ENCODE measurements around the gene LMNTD2.

The LMNTD2 gene

DNA sequence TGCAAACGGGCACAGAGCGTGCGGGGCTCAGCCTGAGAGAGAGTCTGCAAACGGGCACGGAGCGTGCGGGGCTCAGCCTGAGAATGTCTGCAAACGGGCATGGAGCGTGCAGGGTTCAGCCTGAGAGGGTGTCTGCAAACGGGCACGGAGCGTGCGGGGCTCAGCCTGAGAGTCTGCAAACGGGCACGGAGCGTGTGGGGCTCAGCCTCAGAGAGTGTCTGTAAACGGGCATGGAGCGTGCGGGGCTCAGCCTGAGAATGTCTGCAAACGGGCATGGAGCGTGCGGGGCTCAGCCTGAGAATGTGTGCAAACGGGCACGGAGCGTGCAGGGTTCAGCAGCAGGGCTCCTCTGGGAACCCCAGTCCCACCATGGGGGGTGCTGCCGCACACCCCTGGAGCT lies 29.3 kb upstream of the LMNTD2 start:
- CTCF ChIA-PET: no interaction called here
- TF ChIP-seq FOXK2 (IDR thresholded peaks at IDR 0.05) (no peak), SUZ12 (IDR thresholded peaks at IDR 0.05) (no peak), FOXA1 (IDR thresholded peaks at IDR 0.05) (no peak)
- no peak for DNase-seq (ENCODE audit: extremely low spot score)
- POLR2A ChIA-PET: interaction anchor here (1.2 kb wide), 1 partner anchor 14 kb away, joined by 3 read pairs; no protein-coding TSS in a partner anchor

DNA sequence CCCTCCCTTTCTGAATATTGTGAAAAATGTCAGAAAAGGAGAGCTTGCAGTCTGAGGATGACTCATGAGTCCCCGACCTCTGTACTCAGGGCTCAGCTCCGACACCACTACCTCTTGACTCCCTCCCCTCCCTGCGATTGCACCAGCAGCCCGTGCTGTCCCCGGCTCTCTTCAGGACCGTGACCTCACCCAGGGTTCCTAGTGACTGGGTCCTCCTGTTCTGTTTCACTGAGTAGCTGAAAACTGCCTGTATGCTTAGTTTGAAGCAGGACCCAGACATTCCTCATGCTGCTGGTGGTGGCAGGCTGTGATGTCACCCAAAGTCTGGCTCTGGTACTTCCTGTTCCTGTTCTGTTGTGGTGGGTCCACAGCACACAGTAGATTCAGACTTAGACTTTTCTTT lies 27.4 kb upstream of the LMNTD2 start:
- no peak for DNase-seq (ENCODE audit: extremely low spot score)
- TF ChIP-seq ZNF384 (IDR thresholded peaks at IDR 0.05) (no peak), FOXA1 (IDR thresholded peaks at IDR 0.05) (no peak), TARDBP (IDR thresholded peaks at IDR 0.05) (no peak), BHLHE40 (IDR thresholded peaks at IDR 0.05; ENCODE audit: borderline replicate concordance) (no peak), SP1 (IDR thresholded peaks at IDR 0.05) (no peak), CTBP1 (IDR thresholded peaks at IDR 0.05; ENCODE audit: borderline replicate concordance) (no peak), L3MBTL2 (conservative IDR thresholded peaks at IDR 0.05) (no peak), ELF4 (IDR thresholded peaks at IDR 0.05) (no peak), ARNT (IDR thresholded peaks at IDR 0.05) (no peak), FOXM1 (IDR thresholded peaks at IDR 0.05; ENCODE audit: borderline replicate concordance) (no peak), FOXK2 (IDR thresholded peaks at IDR 0.05) (no peak), SUZ12 (IDR thresholded peaks at IDR 0.05) (no peak), LEF1 (IDR thresholded peaks at IDR 0.05; ENCODE audit: borderline replicate concordance) (no peak), HDGF (IDR thresholded peaks at IDR 0.05; ENCODE audit: borderline replicate concordance) (no peak)
- TF ChIP-seq, protein P1, sequence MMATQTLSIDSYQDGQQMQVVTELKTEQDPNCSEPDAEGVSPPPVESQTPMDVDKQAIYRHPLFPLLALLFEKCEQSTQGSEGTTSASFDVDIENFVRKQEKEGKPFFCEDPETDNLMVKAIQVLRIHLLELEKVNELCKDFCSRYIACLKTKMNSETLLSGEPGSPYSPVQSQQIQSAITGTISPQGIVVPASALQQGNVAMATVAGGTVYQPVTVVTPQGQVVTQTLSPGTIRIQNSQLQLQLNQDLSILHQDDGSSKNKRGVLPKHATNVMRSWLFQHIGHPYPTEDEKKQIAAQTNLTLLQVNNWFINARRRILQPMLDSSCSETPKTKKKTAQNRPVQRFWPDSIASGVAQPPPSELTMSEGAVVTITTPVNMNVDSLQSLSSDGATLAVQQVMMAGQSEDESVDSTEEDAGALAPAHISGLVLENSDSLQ (IDR thresholded peaks at IDR 0.05): no peak
- POLR2A ChIA-PET: interaction anchor here (1.2 kb wide), 1 partner anchor 18 kb away, joined by 3 read pairs; no protein-coding TSS in a partner anchor
- CTCF ChIA-PET: no interaction called here

DNA sequence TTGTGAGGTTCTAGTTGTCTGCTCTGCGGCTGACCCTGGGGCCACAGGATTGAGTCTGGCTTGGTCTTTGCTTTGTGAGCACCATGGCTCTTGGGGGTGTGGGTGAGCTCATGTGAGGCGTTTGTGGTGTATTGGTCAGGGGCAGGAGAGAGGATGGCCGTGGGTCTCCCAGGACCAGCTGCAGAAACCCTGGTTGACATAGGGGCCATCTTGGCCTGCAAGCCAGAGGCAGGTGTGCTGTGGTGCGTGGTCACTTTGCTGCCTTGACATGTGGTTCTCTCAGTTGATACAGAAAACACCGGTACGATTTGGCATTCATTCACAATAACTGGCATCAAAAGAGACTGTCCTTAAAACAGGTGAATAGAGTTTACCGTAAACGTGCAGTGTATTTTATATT lies 27.0 kb upstream of the LMNTD2 start:
- TF ChIP-seq ELF4 (IDR thresholded peaks at IDR 0.05) (no peak), ZNF384 (IDR thresholded peaks at IDR 0.05) (no peak), L3MBTL2 (conservative IDR thresholded peaks at IDR 0.05) (no peak)
- ChIA-PET CTCF (no interaction called here), POLR2A (interaction anchor here (1.2 kb wide), 1 partner anchor 17 kb away, joined by 3 read pairs; no protein-coding TSS in a partner anchor)
- DNase-seq (ENCODE audit: extremely low spot score): no peak

DNA sequence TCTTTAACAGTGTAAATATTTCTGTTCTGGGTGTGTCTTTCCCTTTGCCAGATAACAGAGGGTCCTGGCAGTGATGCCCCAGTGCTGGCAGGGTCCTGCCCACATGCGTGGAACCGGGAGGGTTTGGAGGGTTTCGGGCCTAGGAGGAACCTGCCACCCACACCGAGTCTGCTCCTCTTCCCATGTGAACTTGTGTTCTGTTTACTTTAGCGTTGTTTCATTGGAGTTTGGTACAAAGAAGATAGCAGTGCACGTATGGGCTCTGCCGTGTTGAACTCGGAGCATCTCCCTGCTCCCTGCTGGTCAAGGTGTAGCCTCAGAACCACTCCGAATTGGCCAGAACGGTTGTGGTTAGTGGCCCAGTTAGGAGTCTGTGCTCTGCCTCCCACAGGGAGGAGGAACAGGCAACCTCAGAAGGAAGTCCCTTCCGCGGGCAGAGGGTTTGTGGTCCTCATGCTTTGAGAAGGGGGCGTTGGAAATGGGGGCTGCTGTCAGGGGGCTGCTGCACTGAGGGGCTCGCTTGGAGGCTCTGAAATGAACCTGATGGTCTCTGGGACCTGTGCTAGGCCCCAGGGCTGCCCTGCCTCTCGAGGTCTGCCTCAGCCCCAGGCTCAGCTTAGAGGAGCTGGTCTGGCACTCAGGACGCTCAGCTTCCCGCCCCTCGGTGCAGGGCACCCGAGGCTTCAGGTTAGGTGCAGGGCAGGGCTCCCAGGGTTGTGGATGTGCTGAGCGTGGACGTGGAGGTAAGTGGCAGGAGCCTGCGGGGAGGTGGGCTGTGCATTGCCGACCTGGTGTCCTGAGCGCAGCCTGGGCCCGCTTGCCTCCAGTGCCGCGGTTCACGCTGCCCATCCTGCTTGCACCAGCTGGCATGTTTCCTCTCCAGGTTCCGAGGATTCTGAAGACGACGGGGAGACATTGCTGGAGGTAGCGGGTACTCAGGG lies 26.1 kb upstream of the LMNTD2 start:
- no peak for DNase-seq (ENCODE audit: extremely low spot score)
- ChIA-PET CTCF (interaction anchor here (1.4 kb wide), 1 partner anchor 11 kb away, joined by 3 read pairs; no protein-coding TSS in a partner anchor), POLR2A (no interaction called here)
- no peak for TF ChIP-seq ZNF384 (IDR thresholded peaks at IDR 0.05)
- TF ChIP-seq ARNT (IDR thresholded peaks at IDR 0.05): no peak
- no peak for TF ChIP-seq TARDBP (IDR thresholded peaks at IDR 0.05)
- TF ChIP-seq CTBP1 (IDR thresholded peaks at IDR 0.05; ENCODE audit: borderline replicate concordance): no peak
- no peak for TF ChIP-seq FOXA1 (IDR thresholded peaks at IDR 0.05)
- no peak for TF ChIP-seq FOXM1 (IDR thresholded peaks at IDR 0.05; ENCODE audit: borderline replicate concordance)
- no peak for TF ChIP-seq HDGF (IDR thresholded peaks at IDR 0.05; ENCODE audit: borderline replicate concordance)
- no peak for TF ChIP-seq BHLHE40 (IDR thresholded peaks at IDR 0.05; ENCODE audit: borderline replicate concordance)
- TF ChIP-seq, protein P1 (IDR thresholded peaks at IDR 0.05): no peak
- TF ChIP-seq FOXK2 (IDR thresholded peaks at IDR 0.05): no peak
- TF ChIP-seq SUZ12 (IDR thresholded peaks at IDR 0.05): no peak
- TF ChIP-seq L3MBTL2 (conservative IDR thresholded peaks at IDR 0.05): no peak
- no peak for TF ChIP-seq ELF4 (IDR thresholded peaks at IDR 0.05)
- no peak for TF ChIP-seq LEF1 (IDR thresholded peaks at IDR 0.05; ENCODE audit: borderline replicate concordance)
- no peak for TF ChIP-seq SP1 (IDR thresholded peaks at IDR 0.05)
- TF ChIP-seq NFRKB (IDR thresholded peaks at IDR 0.05): no peak

DNA sequence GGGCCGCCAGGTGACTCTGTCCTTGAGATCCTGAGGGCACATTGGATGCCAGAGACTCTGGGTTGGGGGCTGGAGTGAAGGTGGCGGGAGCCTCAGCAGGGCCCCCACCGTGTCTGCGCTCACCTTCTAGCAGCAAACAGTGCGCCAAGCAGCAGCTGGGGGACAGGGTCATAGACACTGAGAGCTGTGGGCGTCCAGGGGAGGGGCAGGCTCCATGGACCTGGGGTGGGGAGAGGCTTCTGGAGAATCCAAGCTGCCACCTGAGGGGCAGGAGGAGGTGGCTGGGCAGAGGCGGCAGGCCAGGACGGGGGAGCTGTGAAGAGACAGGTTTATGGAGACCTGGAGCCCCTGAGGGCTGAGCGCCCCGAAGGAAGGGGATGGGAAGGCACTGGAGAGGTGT lies 23.7 kb upstream of the LMNTD2 start:
- no peak for TF ChIP-seq ARNT (IDR thresholded peaks at IDR 0.05)
- no peak for TF ChIP-seq BHLHE40 (IDR thresholded peaks at IDR 0.05; ENCODE audit: borderline replicate concordance)
- TF ChIP-seq NFRKB (IDR thresholded peaks at IDR 0.05): no peak
- no peak for TF ChIP-seq TARDBP (IDR thresholded peaks at IDR 0.05)
- DNase-seq (ENCODE audit: extremely low spot score): no peak
- POLR2A ChIA-PET: no interaction called here
- CTCF ChIA-PET: no interaction called here

DNA sequence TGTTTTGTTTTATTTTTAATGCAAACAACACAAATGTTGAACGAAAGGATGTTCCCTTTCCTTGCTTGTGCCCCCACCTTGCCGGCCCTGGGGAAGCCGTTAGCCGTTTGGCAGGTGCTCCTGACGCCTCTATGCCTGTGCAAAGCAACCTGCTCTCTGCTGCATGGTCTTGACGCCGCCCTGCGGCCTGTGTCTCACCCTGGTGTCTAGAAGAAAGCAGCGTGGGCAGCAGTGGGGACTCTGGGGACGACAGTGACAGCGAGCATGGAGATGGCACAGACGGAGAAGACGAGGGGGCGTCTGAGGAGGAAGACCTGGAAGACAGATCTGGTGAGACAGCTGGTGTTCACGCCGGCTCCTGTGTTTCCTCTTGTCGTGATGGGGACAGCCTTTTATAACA lies 21.2 kb upstream of the LMNTD2 start:
- POLR2A ChIA-PET: no interaction called here
- TF ChIP-seq SP1 (IDR thresholded peaks at IDR 0.05) (no peak), ELF4 (IDR thresholded peaks at IDR 0.05) (no peak), SUZ12 (IDR thresholded peaks at IDR 0.05) (no peak), HDGF (IDR thresholded peaks at IDR 0.05; ENCODE audit: borderline replicate concordance) (no peak), ZNF384 (IDR thresholded peaks at IDR 0.05) (no peak), TARDBP (IDR thresholded peaks at IDR 0.05) (no peak), L3MBTL2 (conservative IDR thresholded peaks at IDR 0.05) (no peak), BHLHE40 (IDR thresholded peaks at IDR 0.05; ENCODE audit: borderline replicate concordance) (no peak), LEF1 (IDR thresholded peaks at IDR 0.05; ENCODE audit: borderline replicate concordance) (no peak), CTBP1 (IDR thresholded peaks at IDR 0.05; ENCODE audit: borderline replicate concordance) (no peak), FOXK2 (IDR thresholded peaks at IDR 0.05) (no peak), FOXM1 (IDR thresholded peaks at IDR 0.05; ENCODE audit: borderline replicate concordance) (no peak), FOXA1 (IDR thresholded peaks at IDR 0.05) (no peak)
- TF ChIP-seq, protein P1 (IDR thresholded peaks at IDR 0.05): no peak
- CTCF ChIA-PET: no interaction called here
- no peak for DNase-seq (ENCODE audit: extremely low spot score)
